ENCODE measurements around the gene TMEM163. TPM values are rescaled to one million over a fixed set of nuclear protein-coding genes. Genes with fewer than 3 reads are reported as not detected.

The TMEM163 gene
- total and polyA plus RNA-seq, 2 donors = 5.0 TPM

DNA sequence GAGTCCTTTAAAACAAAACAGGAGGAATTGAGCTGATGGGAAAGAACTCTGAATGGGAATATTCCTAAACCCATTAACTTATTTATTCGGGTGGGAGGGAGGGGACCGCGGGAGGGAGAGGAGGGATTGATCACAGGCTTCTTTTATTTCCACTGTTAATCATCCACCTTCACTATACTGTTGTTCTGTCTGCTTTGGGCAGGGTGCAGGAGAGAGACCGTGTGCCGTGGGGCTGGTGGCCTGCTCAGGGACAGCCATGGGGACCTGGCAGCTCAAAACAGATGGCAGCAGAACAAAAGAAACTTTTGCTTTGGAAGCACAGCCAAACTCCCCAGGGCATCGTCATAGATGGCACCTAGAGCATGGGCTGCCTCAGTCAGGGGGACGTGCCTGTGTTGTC lies 269.6 kb downstream of the TMEM163 start:
- Histone ChIP-seq H3K4me1 (ENCODE audit: control insufficient read depth in 2 of 2, insufficient read depth in 2 of 2, low read length in 2 of 2) (no peaks in the 10 kb centered on the region), H3K27ac (ENCODE audit: low read depth in 1 of 2, low read length in 1 of 2) (no peak overlapping the region), H3K4me3 (ENCODE audit: low read length in 2 of 2) (no peak overlapping the region), H3K27me3 (ENCODE audit: control insufficient read depth in 2 of 2, insufficient read depth in 1 of 2, low read length in 1 of 2) (no peaks in the 10 kb centered on the region), H3K36me3 (ENCODE audit: control insufficient read depth in 2 of 2, insufficient read depth in 2 of 2, low read length in 1 of 2) (peaks cover 32 to 43% of the 10 kb centered on the region in 2 donors), H3K9me3 (ENCODE audit: control insufficient read depth in 2 of 2, insufficient read depth in 1 of 2, low read length in 1 of 2) (no peaks in the 10 kb centered on the region)
- WGBS = 95% methylated on average over 7 of the region's 7 CpGs
- DNase-seq (ENCODE audit: low read depth in 6 of 9, low spot score in 9 of 9) = no peak

DNA sequence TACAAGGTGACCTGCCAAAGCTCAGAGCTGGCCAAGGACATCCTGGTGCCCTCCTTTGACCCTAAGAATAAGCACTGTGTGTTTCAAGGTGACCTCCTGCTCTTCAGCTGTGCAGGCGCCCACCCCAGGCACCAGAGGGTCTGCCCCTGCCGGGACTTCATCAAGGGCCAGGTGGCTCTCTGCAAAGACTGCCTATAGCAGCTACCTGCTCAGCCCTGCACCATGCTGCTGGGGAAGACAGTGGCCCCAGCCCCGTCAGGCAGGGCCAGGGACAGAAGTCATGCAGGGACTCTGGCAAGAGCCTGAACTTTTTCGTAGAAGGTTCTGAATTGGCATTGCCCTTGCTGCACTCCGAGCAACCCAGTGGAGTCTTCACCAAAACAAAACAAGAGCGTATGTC lies 270.1 kb downstream of the TMEM163 start:
- H3K4me3 ChIP-seq (ENCODE audit: low read length in 2 of 2) = no peak overlapping the region
- H3K36me3 ChIP-seq (ENCODE audit: control insufficient read depth in 2 of 2, insufficient read depth in 2 of 2, low read length in 1 of 2) = peaks cover 32 to 48% of the 10 kb centered on the region in 2 donors

DNA sequence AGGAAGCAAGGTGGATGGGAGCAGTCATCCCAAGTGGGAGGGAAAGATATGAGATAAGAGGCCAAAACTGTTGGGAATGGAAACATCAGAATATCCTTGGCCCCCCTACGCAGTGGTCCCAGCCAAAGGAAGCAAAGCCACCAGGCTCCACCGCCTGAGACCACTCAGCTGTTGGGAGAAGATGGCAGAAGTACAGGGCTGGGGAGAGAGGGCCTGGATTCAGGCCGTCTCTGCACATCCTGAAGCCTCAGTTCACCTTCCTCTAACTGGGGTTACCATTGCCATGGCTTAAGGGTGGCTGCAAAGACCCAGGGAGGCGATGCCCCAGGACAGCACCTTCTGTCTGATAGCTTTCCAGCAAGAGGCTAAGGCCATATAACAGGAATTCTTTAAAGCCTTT lies 271.1 kb downstream of the TMEM163 start:
- WGBS = 98% methylated on average over 4 of the region's 4 CpGs
- Histone ChIP-seq H3K36me3 (ENCODE audit: control insufficient read depth in 2 of 2, insufficient read depth in 2 of 2, low read length in 1 of 2) (peaks cover 32 to 49% of the 10 kb centered on the region in 2 donors), H3K27ac (ENCODE audit: low read depth in 1 of 2, low read length in 1 of 2) (no peak overlapping the region)

More for the DNA sequence above, 270.1 kb downstream of the TMEM163 start:
- Histone ChIP-seq H3K27me3 (ENCODE audit: control insufficient read depth in 2 of 2, insufficient read depth in 1 of 2, low read length in 1 of 2) (no peaks in the 10 kb centered on the region), H3K9me3 (ENCODE audit: control insufficient read depth in 2 of 2, insufficient read depth in 1 of 2, low read length in 1 of 2) (no peaks in the 10 kb centered on the region), H3K4me1 (ENCODE audit: control insufficient read depth in 2 of 2, insufficient read depth in 2 of 2, low read length in 2 of 2) (no peaks in the 10 kb centered on the region), H3K27ac (ENCODE audit: low read depth in 1 of 2, low read length in 1 of 2) (no peak overlapping the region)
- DNase-seq (ENCODE audit: low read depth in 6 of 9, low spot score in 9 of 9) = no peak
- WGBS = 98% methylated on average over 6 of the region's 6 CpGs

DNA sequence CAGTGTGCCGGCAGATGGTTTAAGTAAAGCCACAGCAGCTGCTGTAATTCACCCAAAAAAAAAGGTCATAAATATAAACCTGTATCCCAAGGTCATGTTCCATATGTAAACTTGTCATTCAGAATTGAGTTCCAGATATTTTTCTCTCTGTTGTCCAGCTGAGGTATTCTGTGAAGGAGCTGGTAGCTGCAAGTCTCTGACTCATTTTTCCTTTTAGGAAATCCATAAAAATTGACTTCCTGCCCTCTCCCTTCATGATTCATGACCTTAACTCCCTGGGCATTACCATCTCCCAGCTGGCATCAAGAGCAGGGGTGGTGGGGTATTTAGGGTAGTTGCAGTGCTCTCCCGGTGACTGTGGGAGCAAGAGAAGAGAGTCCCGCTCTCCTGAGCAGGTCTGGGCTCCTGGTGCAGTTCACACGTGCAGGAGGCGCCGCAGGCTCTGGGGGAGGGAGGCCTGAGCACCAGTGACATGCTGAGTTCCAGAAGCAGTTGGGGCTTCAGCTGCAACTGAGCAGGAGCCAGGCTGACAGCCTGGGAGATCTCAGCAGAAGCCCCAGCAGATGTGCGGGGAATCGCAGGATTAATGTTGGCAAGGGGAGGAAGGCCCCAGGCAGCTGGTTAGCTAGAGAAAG lies 272.3 kb downstream of the TMEM163 start:
- H3K36me3 ChIP-seq (ENCODE audit: control insufficient read depth in 2 of 2, insufficient read depth in 2 of 2, low read length in 1 of 2) = peaks cover 34 to 59% of the 10 kb centered on the region in 2 donors

More for the DNA sequence above, 271.1 kb downstream of the TMEM163 start:
- Histone ChIP-seq H3K9me3 (ENCODE audit: control insufficient read depth in 2 of 2, insufficient read depth in 1 of 2, low read length in 1 of 2) (no peaks in the 10 kb centered on the region), H3K4me3 (ENCODE audit: low read length in 2 of 2) (no peak overlapping the region), H3K27me3 (ENCODE audit: control insufficient read depth in 2 of 2, insufficient read depth in 1 of 2, low read length in 1 of 2) (no peaks in the 10 kb centered on the region), H3K4me1 (ENCODE audit: control insufficient read depth in 2 of 2, insufficient read depth in 2 of 2, low read length in 2 of 2) (no peaks in the 10 kb centered on the region)
- no peak for DNase-seq (ENCODE audit: low read depth in 6 of 9, low spot score in 9 of 9)

DNA sequence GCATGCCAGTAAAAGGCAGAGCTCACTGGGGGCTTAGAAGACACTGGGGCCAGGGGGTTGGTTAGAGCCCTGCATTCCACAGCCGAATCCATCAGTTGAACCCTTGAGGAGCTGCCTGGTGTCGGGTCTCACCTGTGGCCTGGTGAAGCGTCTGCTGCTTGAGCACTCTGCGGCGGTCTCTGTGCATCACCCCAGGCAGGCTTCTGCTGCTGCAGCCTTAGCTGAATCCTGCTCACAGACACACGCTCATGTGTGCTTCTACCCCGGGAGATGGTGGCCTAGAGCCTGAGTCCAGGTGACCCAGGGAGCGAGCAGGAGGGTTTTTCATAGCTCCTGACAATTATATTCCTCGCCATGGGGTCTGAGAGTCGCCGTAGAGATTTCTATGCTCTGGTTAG lies 272.8 kb downstream of the TMEM163 start:
- 97% methylated on average over 11 of the region's 11 CpGs for WGBS
- no peak overlapping the region for H3K4me3 ChIP-seq (ENCODE audit: low read length in 2 of 2)
- no peaks in the 10 kb centered on the region for H3K4me1 ChIP-seq (ENCODE audit: control insufficient read depth in 2 of 2, insufficient read depth in 2 of 2, low read length in 2 of 2)
- no peaks in the 10 kb centered on the region for H3K9me3 ChIP-seq (ENCODE audit: control insufficient read depth in 2 of 2, insufficient read depth in 1 of 2, low read length in 1 of 2)
- H3K27ac ChIP-seq (ENCODE audit: low read depth in 1 of 2, low read length in 1 of 2) = no peak overlapping the region
- no peak for DNase-seq (ENCODE audit: low read depth in 6 of 9, low spot score in 9 of 9)
- peaks cover 39 to 63% of the 10 kb centered on the region in 2 donors for H3K36me3 ChIP-seq (ENCODE audit: control insufficient read depth in 2 of 2, insufficient read depth in 2 of 2, low read length in 1 of 2)
- H3K27me3 ChIP-seq (ENCODE audit: control insufficient read depth in 2 of 2, insufficient read depth in 1 of 2, low read length in 1 of 2) = no peaks in the 10 kb centered on the region

More for the DNA sequence above, 272.3 kb downstream of the TMEM163 start:
- Histone ChIP-seq H3K4me3 (ENCODE audit: low read length in 2 of 2) (no peak overlapping the region), H3K9me3 (ENCODE audit: control insufficient read depth in 2 of 2, insufficient read depth in 1 of 2, low read length in 1 of 2) (no peaks in the 10 kb centered on the region), H3K4me1 (ENCODE audit: control insufficient read depth in 2 of 2, insufficient read depth in 2 of 2, low read length in 2 of 2) (no peaks in the 10 kb centered on the region), H3K27ac (ENCODE audit: low read depth in 1 of 2, low read length in 1 of 2) (no peak overlapping the region), H3K27me3 (ENCODE audit: control insufficient read depth in 2 of 2, insufficient read depth in 1 of 2, low read length in 1 of 2) (no peaks in the 10 kb centered on the region)
- DNase-seq (ENCODE audit: low read depth in 6 of 9, low spot score in 9 of 9) = no peak
- 97% methylated on average over 8 of the region's 8 CpGs for WGBS

DNA sequence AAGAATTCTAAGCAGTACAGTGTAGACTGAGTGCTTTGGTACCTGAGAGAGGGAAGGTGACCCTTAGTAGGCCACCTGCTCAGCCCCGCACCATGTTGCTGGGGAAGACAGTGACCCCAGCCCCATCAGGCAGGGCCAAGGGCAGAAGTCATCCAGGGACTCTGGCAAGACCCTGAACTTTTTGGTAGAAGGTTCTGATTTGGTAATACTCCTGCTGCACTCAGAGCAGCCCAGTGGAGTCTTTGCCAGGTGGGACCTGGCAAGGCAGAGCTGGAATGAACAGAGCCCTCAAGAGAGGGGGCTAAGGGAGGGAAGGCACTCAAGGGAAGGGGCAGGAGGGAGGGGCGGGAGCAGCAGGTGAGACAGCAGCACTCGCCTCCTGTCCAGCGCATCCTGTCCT lies 273.7 kb downstream of the TMEM163 start:
- Histone ChIP-seq H3K27me3 (ENCODE audit: control insufficient read depth in 2 of 2, insufficient read depth in 1 of 2, low read length in 1 of 2) (no peaks in the 10 kb centered on the region), H3K36me3 (ENCODE audit: control insufficient read depth in 2 of 2, insufficient read depth in 2 of 2, low read length in 1 of 2) (peaks cover 36 to 59% of the 10 kb centered on the region in 2 donors), H3K4me1 (ENCODE audit: control insufficient read depth in 2 of 2, insufficient read depth in 2 of 2, low read length in 2 of 2) (no peaks in the 10 kb centered on the region), H3K27ac (ENCODE audit: low read depth in 1 of 2, low read length in 1 of 2) (no peak overlapping the region), H3K9me3 (ENCODE audit: control insufficient read depth in 2 of 2, insufficient read depth in 1 of 2, low read length in 1 of 2) (no peaks in the 10 kb centered on the region), H3K4me3 (ENCODE audit: low read length in 2 of 2) (no peak overlapping the region)
- DNase-seq (ENCODE audit: low read depth in 6 of 9, low spot score in 9 of 9) = no peak
- WGBS = 98% methylated on average over 4 of the region's 4 CpGs

DNA sequence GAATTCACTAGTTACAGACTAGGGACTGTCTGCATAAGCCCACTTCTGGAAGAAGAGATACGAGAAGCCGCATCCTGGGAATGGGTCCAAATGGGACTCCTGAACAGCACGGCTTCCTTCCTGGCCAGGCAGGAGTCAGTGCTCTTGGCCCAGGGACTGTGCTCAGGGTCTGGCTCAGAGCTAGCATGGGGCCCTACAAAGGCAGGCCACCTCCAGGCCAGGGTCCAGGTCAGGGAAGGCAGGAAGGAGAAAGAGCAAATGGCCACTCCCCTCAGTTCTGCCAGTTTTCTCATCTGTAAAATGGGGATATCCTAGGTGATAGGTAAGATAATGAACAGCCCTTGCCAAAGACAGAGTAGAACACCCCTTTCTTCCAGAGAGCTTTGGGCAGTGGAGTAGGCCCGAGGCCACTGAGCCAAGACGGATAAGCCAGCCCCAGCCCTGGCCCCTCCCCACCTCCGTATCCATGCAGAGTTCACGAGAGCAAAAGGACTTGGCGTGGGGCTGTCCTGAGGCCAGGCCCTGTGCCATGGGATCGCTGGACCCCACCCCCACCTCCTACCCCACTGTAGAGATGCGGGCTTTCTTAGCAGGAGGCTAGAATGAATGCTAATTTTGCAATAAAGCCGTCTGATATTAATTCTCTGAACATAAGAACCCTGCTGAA lies 274.9 kb downstream of the TMEM163 start:
- Histone ChIP-seq H3K4me1 (ENCODE audit: control insufficient read depth in 2 of 2, insufficient read depth in 2 of 2, low read length in 2 of 2) (no peaks in the 10 kb centered on the region), H3K9me3 (ENCODE audit: control insufficient read depth in 2 of 2, insufficient read depth in 1 of 2, low read length in 1 of 2) (no peaks in the 10 kb centered on the region), H3K4me3 (ENCODE audit: low read length in 2 of 2) (no peak overlapping the region), H3K36me3 (ENCODE audit: control insufficient read depth in 2 of 2, insufficient read depth in 2 of 2, low read length in 1 of 2) (peaks cover 28 to 57% of the 10 kb centered on the region in 2 donors), H3K27me3 (ENCODE audit: control insufficient read depth in 2 of 2, insufficient read depth in 1 of 2, low read length in 1 of 2) (no peaks in the 10 kb centered on the region), H3K27ac (ENCODE audit: low read depth in 1 of 2, low read length in 1 of 2) (no peak overlapping the region)
- WGBS = 98% methylated on average over 11 of the region's 11 CpGs
- DNase-seq (ENCODE audit: low read depth in 6 of 9, low spot score in 9 of 9) = no peak

DNA sequence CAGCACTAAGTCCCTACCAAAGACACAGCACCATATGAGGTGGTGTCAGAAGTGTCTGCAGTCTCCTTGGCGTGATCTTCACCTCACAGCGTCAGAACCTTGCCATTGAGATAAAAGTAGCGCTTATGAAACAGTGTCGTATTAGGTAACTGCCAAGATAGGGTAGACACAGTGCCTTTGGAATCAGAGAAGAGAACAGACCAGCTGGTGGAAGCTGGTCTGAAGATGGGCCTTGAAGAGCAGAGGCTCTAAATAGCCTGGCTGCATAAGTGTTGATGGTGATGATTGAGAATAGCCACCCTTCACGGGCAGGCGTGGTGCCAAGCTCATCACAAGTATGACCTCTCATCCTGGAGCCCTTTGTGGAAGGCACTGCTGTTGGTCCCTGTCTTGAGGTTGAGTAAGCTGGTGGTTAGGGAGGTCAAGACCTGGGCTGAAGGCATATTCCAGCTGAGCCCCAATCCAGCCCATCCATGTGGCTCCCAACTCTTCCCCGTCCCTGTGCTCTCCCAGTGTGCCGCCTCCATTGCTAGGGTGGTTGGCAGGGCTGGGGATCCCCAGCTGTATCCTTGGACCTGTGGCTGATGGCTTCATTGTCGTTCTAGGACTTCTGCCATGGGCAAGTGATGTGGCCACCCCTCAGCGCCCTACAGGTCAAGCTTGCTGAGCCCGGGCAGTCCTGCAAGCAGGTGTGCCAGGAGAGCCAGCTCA lies 277.5 kb downstream of the TMEM163 start:
- Histone ChIP-seq H3K27ac (ENCODE audit: low read depth in 1 of 2, low read length in 1 of 2) (no peak overlapping the region), H3K9me3 (ENCODE audit: control insufficient read depth in 2 of 2, insufficient read depth in 1 of 2, low read length in 1 of 2) (no peaks in the 10 kb centered on the region), H3K4me3 (ENCODE audit: low read length in 2 of 2) (no peak overlapping the region), H3K36me3 (ENCODE audit: control insufficient read depth in 2 of 2, insufficient read depth in 2 of 2, low read length in 1 of 2) (peaks cover 29 to 59% of the 10 kb centered on the region in 2 donors), H3K27me3 (ENCODE audit: control insufficient read depth in 2 of 2, insufficient read depth in 1 of 2, low read length in 1 of 2) (no peaks in the 10 kb centered on the region), H3K4me1 (ENCODE audit: control insufficient read depth in 2 of 2, insufficient read depth in 2 of 2, low read length in 2 of 2) (no peaks in the 10 kb centered on the region)
- WGBS = 98% methylated on average over 11 of the region's 11 CpGs
- no peak for DNase-seq (ENCODE audit: low read depth in 6 of 9, low spot score in 9 of 9)

DNA sequence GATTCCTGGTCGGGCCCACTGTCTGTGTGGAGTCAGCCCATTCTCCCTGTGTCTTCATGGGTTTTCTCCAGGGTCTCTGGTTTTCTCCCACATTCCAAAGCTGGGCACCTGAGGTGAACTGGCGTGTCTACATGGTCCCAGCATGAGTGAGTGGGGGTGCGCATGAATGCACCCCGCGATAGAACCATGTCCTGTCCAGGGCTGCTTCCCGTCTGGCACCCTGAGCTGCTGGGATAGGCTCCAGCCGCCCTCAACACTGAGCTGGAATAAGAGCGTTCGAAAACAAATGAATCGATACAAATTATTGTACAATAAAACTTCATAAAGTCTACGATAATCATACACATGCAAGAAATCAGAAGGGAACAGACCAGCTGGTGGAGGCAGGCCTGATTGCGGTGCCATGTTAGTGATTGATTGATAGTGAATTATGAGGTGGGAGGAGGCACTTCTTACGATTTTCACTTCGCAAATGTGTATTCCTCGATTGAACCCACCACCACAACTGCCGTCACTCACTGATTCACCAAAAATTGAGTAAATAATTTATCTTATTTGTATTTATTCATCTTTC lies 278.4 kb downstream of the TMEM163 start:
- no peak for DNase-seq (ENCODE audit: low read depth in 6 of 9, low spot score in 9 of 9)
- peaks cover 29 to 64% of the 10 kb centered on the region in 2 donors for H3K36me3 ChIP-seq (ENCODE audit: control insufficient read depth in 2 of 2, insufficient read depth in 2 of 2, low read length in 1 of 2)
- no peaks in the 10 kb centered on the region for H3K9me3 ChIP-seq (ENCODE audit: control insufficient read depth in 2 of 2, insufficient read depth in 1 of 2, low read length in 1 of 2)
- no peak overlapping the region for H3K27ac ChIP-seq (ENCODE audit: low read depth in 1 of 2, low read length in 1 of 2)
- H3K4me3 ChIP-seq (ENCODE audit: low read length in 2 of 2) = no peak overlapping the region
- no peaks in the 10 kb centered on the region for H3K4me1 ChIP-seq (ENCODE audit: control insufficient read depth in 2 of 2, insufficient read depth in 2 of 2, low read length in 2 of 2)
- no peaks in the 10 kb centered on the region for H3K27me3 ChIP-seq (ENCODE audit: control insufficient read depth in 2 of 2, insufficient read depth in 1 of 2, low read length in 1 of 2)
- 98% methylated on average over 16 of the region's 16 CpGs for WGBS

Measured in thymus (tissue), 11 donors.